Measurements from ENCODE around the gene EDN2. TPM values are rescaled to one million over a fixed set of nuclear protein-coding genes. Genes with fewer than 3 reads are reported as not detected.

The EDN2 gene
- not detected in 2 replicates for total RNA-seq

GRCh38 chr1:41484402-41485241 lies at the start of gene EDN2:
TSS of gene EDN2 (minus strand) at chr1:41484683. CDS start at chr1:41484601, 82 bp downstream.

Other genes with a start within 250 kb of the EDN2 start
- gene SCMH1, start 242.4 kb downstream of the EDN2 start, total RNA-seq = 24.9 and 31.0 TPM in 2 replicates
- gene FOXO6, start 123.2 kb downstream of the EDN2 start, total RNA-seq = under 0.01 TPM in 1 of 2 replicates, not detected in the other